ENCODE measurements around the gene PKD1.
A peak's percentile ranks its signal among the peaks of the same experiment; 100 is the strongest.

Gene PKD1

DNA sequence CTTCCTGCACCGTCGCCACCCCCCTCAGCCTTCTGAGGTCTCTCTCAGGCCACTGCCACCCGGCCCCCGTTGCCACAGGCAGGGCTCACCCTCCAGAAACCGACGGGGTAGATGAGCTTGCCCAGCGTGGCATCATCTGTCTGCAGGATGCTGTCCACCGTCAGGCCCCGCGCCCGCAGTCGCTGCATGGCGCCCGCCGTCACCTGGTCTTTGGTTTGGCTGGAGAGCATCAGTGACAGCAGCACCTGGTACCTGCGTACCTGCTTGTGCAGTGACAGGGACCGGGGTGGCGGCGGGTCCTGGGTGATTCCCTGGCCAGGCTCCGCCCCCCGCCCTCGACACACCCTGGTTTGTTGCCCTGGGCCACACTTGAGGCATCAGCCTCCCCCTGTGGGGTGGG lies 91.2 kb downstream of the PKD1 start:
- Histone ChIP-seq H3K4me3 (ENCODE audit: low read depth, low read length) (no peak overlapping the region), H3K9me3 (ENCODE audit: severe bottlenecking) (no peaks in the 10 kb centered on the region), H3K36me3 (peaks cover 14% of the 10 kb centered on the region), H3K27ac (no peak overlapping the region), H3K27me3 (ENCODE audit: insufficient read depth, low read depth, severe bottlenecking) (no peaks in the 10 kb centered on the region)
- TF ChIP-seq, protein P1, sequence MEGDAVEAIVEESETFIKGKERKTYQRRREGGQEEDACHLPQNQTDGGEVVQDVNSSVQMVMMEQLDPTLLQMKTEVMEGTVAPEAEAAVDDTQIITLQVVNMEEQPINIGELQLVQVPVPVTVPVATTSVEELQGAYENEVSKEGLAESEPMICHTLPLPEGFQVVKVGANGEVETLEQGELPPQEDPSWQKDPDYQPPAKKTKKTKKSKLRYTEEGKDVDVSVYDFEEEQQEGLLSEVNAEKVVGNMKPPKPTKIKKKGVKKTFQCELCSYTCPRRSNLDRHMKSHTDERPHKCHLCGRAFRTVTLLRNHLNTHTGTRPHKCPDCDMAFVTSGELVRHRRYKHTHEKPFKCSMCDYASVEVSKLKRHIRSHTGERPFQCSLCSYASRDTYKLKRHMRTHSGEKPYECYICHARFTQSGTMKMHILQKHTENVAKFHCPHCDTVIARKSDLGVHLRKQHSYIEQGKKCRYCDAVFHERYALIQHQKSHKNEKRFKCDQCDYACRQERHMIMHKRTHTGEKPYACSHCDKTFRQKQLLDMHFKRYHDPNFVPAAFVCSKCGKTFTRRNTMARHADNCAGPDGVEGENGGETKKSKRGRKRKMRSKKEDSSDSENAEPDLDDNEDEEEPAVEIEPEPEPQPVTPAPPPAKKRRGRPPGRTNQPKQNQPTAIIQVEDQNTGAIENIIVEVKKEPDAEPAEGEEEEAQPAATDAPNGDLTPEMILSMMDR (IDR thresholded peaks at IDR 0.05; ENCODE audit: low read depth, low read length) = no peak
- no peak for DNase-seq

DNA sequence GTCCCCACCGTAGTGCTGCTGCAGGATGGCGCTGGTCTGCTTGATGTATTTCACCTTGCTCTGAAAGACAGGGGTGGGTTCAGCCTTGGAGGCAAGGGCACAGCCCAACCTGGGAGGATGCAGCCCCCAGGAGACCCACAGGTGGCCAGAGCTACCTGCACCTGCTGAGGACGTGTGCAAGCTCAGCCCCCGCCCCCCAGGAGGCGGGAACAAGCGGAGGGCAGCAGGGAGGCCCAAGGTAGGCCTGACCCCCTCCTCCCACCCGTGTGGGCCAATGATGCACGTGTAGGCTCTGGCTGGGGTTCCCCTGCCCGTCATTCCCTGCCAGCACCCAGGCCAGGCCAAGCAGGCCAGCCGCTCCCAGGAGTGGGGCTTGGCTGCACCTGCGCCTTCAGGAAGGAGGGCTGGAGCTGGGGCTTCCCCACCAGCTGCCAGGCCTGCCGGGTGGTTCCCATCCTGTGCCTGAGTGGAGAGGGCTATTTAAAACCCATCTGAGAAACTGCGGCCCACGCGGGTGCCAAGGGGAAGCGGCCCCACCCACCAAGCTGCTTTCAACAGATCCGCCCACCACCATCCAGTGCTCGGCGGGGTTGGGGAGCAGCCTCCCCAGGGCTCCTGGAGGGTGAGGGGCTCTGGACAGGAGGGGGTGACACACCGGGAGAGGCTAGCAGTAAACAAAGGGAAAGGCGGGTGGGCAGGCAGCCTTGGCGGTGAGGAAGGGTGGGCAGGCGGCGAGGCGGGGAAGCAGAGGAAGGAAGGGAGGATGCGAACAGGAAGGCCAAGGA lies 91.8 kb downstream of the PKD1 start:
- TF ChIP-seq, protein P1 (IDR thresholded peaks at IDR 0.05; ENCODE audit: low read depth, low read length) = no peak
- no peak overlapping the region for H3K4me3 ChIP-seq (ENCODE audit: low read depth, low read length)
- no peaks in the 10 kb centered on the region for H3K9me3 ChIP-seq (ENCODE audit: severe bottlenecking)
- H3K36me3 ChIP-seq = peaks cover 18% of the 10 kb centered on the region
- no peaks in the 10 kb centered on the region for H3K27me3 ChIP-seq (ENCODE audit: insufficient read depth, low read depth, severe bottlenecking)
- H3K27ac ChIP-seq = peak overlapping the region; percentile 82
- no peak for DNase-seq

- DNase-seq = no peak
- Histone ChIP-seq H3K27ac (peak overlapping the region; percentile 82), H3K9me3 (ENCODE audit: severe bottlenecking) (no peaks in the 10 kb centered on the region), H3K4me3 (ENCODE audit: low read depth, low read length) (no peak overlapping the region), H3K27me3 (ENCODE audit: insufficient read depth, low read depth, severe bottlenecking) (no peaks in the 10 kb centered on the region), H3K36me3 (peaks cover 20% of the 10 kb centered on the region)
- TF ChIP-seq, protein P1 (IDR thresholded peaks at IDR 0.05; ENCODE audit: low read depth, low read length) = no peak
These were observed 92.6 kb downstream of the PKD1 start for GRCh38 chr16:2042986-2043666.

GRCh38 chr16:2042171-2042985 lies 93.3 kb downstream of the PKD1 start:
- no peaks in the 10 kb centered on the region for H3K27me3 ChIP-seq (ENCODE audit: insufficient read depth, low read depth, severe bottlenecking)
- peak; percentile 94 for DNase-seq
- TF ChIP-seq, protein P1 (IDR thresholded peaks at IDR 0.05; ENCODE audit: low read depth, low read length) = no peak
- peaks cover 26% of the 10 kb centered on the region for H3K36me3 ChIP-seq
- peak overlapping the region; percentile 97 for H3K27ac ChIP-seq
- no peaks in the 10 kb centered on the region for H3K9me3 ChIP-seq (ENCODE audit: severe bottlenecking)
- peak overlapping the region; percentile 38 for H3K4me3 ChIP-seq (ENCODE audit: low read depth, low read length)

DNA sequence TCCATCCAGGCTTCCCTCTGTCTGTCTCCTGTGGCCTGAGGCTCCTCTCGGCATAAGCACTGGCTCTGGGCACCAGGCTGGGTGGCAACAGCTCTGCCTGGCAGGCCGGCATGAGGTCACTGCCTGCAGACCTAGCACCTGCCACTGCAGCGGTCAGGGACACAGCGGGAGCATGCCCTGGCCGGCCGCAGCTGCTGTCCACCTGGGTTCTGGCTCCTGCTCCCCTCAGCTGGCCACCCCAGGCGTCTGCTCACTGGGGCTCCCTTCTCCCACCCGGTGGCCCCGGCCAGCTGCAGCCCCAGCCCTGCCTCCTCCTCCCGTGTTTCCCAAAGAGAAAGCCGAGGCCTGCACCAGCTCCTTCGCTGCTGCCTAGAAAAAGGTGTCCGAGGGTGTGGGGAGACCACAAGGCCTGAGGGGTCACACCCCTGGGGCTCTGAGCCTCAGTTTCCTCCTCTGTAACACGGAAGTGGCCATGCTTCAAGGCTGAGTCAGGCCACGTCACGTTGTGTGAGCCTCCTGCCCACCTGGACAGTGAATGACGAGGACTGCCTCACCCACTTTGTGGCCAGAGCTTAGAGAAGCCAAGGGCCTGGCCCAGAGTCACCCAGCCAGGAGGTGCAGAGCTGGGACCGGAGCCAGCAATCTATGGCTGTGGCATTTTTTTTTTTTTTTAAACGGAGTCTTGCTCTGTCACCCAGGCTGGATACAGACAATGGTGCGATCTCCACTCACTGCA lies 94.7 kb downstream of the PKD1 start:
- H3K27me3 ChIP-seq (ENCODE audit: insufficient read depth, low read depth, severe bottlenecking) = no peaks in the 10 kb centered on the region
- H3K36me3 ChIP-seq = peaks cover 32% of the 10 kb centered on the region
- no peaks in the 10 kb centered on the region for H3K9me3 ChIP-seq (ENCODE audit: severe bottlenecking)
- no peak for DNase-seq
- H3K4me3 ChIP-seq (ENCODE audit: low read depth, low read length) = no peak overlapping the region
- TF ChIP-seq, protein P1 (IDR thresholded peaks at IDR 0.05; ENCODE audit: low read depth, low read length) = no peak
- H3K27ac ChIP-seq = peak overlapping the region; percentile 97
